Jurkat, Clone E6-1 (cell line): Measurements from ENCODE around the gene SLITRK5. TPM values are rescaled to one million over a fixed set of nuclear protein-coding genes. Genes with fewer than 3 reads are reported as not detected.

Source experiments
- DNase-seq: peaks from one replicate; pipeline ENCODE4 v3.0.0-alpha.2; 2011; ENCODE audit warnings: low read depth, low spot score
- H3K4me3 ChIP-seq: 2 replicates; pipeline ENCODE4 v1.5.1; 2011; ENCODE audit warnings: mild to moderate bottlenecking, low read length, control low read depth, moderate library complexity
- polyA plus RNA-seq: library from polyadenylated mRNA; unstranded; fragments of >200 nt; gene quantifications from one replicate; pipeline ENCODE4 v1.2.1, GENCODE V29; 2012; ENCODE audit warnings: missing spikeins; ENCODE audit not compliant: insufficient read length, insufficient read depth

SLITRK5 gene
- polyA plus RNA-seq = 0.10 TPM

GRCh38 chr13:87671031-87671752, at the start of gene SLITRK5:
SLITRK5 (plus strand) TSS chr13:87671371; CDS start chr13:87675389, 4,018 bp downstream.
- peak within 1 kb of the TSS; percentile 42 for H3K4me3 ChIP-seq

DNA sequence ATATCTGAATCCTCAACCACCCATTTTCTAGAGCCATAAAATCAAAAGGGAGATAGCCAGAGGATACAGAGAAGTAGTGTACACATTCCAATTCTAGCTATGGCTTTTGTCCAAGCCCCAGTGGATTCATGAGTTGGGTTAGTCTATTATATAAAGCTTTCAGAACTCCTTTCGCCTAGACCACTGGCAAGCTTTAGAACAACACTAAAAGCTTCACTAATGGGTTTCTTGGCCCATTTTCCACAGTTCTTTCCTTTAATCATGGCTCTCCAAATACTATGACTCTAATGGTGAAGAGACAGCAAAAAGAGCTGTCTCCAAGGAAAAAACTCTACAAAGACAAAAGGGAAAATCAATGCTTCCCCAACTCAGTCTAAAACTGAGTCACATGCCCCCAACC, 48.2 kb upstream of the SLITRK5 start:
- DNase-seq = no peak
- H3K4me3 ChIP-seq = no peak overlapping the region

More at GRCh38 chr13:87671031-87671752, at the start of gene SLITRK5:
- DNase-seq = peak; percentile 28

DNA sequence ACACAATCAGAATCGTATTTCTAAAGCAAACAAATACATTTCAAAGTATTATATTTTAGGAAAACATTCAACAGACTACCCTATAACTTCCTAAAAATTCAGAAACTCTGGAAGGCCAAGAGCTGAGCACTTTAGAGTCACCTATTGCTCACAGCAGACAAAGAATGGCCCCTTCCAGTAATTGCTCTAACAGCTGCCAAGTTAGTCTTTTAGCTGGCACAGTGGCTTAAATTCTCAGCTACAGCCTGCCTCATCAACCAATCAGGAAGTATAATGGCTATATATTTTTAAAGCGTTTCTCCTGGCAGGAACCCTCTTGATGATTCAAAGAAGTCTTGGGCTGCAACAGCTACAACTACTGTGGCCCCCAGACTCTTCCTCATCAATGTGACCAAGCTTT, 14.9 kb upstream of the SLITRK5 start:
- DNase-seq = no peak
- H3K4me3 ChIP-seq = no peak overlapping the region

- no peak overlapping the region for H3K4me3 ChIP-seq
- no peak for DNase-seq
Observed at GRCh38 chr13:87661471-87661870, 9.7 kb upstream of the SLITRK5 start.

- DNase-seq = no peak
- no peak overlapping the region for H3K4me3 ChIP-seq
Observed at GRCh38 chr13:87666831-87667230, 4.3 kb upstream of the SLITRK5 start.

- no peak for DNase-seq
- H3K4me3 ChIP-seq = no peak overlapping the region
Observed at GRCh38 chr13:87667686-87668085, 3.5 kb upstream of the SLITRK5 start.

GRCh38 chr13:87669379-87669978, 1.7 kb upstream of the SLITRK5 start:
- H3K4me3 ChIP-seq = no peak overlapping the region
- DNase-seq = peak; percentile 55

- DNase-seq = no peak
- peak overlapping the region; percentile 42 for H3K4me3 ChIP-seq
Observed at GRCh38 chr13:87671753-87672605, 808 bp downstream of the SLITRK5 start.

- DNase-seq = no peak
- no peak overlapping the region for H3K4me3 ChIP-seq
Observed at GRCh38 chr13:87674247-87674738, 3.1 kb downstream of the SLITRK5 start.

GRCh38 chr13:87675851-87676250, 4.7 kb downstream of the SLITRK5 start:
- no peak overlapping the region for H3K4me3 ChIP-seq
- DNase-seq = no peak

- H3K4me3 ChIP-seq = no peak overlapping the region
- no peak for DNase-seq
Observed at GRCh38 chr13:87676254-87677042, 5.3 kb downstream of the SLITRK5 start.

- no peak for DNase-seq
- no peak overlapping the region for H3K4me3 ChIP-seq
Observed at GRCh38 chr13:87677043-87677495, 5.9 kb downstream of the SLITRK5 start.

DNA sequence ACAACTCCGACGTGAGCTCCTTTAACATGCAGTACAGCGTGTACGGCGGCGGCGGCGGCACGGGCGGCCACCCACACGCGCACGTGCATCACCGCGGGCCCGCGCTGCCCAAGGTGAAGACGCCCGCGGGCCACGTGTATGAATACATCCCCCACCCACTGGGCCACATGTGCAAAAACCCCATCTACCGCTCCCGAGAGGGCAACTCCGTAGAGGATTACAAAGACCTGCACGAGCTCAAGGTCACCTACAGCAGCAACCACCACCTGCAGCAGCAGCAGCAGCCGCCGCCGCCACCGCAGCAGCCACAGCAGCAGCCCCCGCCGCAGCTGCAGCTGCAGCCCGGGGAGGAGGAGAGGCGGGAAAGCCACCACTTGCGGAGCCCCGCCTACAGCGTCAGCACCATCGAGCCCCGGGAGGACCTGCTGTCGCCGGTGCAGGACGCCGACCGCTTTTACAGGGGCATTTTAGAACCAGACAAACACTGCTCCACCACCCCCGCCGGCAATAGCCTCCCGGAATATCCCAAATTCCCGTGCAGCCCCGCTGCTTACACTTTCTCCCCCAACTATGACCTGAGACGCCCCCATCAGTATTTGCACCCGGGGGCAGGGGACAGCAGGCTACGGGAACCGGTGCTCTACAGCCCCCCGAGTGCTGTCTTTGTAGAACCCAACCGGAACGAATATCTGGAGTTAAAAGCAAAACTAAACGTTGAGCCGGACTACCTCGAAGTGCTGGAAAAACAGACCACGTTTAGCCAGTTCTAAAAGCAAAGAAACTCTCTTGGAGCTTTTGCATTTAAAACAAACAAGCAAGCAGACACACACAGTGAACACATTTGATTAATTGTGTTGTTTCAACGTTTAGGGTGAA, 6.6 kb downstream of the SLITRK5 start:
- H3K4me3 ChIP-seq = peak overlapping the region; percentile 5; the same call in 1 of the 2 replicates
- DNase-seq = peak; percentile 47

GRCh38 chr13:87678372-87678752, 7.2 kb downstream of the SLITRK5 start:
- DNase-seq = no peak
- no peak overlapping the region for H3K4me3 ChIP-seq

GRCh38 chr13:87680298-87680697, 9.1 kb downstream of the SLITRK5 start:
- DNase-seq = no peak

DNA sequence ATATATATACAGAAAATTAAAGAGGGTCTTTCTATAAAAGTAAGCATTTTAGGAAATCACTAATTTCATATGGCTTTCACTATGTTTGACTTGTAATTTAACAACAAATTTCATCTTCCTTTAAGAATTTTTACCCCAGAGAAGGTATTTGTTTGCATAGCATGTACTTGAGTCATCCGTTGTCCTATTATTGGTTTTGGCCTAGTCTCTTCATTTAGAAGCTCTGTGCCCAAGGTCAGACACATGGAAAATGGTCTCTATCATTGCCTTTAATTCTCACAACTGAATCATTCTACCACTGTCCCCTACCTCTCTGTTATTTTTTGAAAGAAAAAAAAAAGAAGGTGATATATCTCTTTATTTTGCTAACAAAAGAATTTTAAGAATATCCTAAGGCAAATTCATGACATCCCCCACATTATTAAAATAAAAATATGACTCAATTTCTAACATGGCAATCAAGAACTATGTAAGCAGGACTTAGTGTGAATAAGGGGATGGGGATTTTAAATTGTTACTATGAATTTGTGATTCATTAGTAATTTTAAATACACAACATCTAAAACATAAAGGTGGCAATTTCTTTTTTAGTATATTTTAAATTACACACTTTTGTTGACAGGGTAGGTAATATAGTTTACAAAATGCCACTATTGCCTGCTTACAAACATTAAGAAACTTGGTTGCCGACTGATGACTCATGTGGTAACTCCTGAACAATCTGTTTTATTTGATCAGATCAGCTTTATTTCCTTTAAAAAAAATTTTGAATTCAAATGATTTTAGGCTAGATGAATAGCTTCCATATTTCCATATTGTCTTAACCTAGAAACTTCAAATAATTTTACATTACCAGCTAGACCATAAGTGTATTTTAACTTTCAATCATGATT, 13.9 kb downstream of the SLITRK5 start:
- H3K4me3 ChIP-seq = no peak overlapping the region
- no peak for DNase-seq

More at GRCh38 chr13:87680298-87680697, 9.1 kb downstream of the SLITRK5 start:
- no peak overlapping the region for H3K4me3 ChIP-seq

GRCh38 chr13:87696458-87696857, 25.3 kb downstream of the SLITRK5 start:
- DNase-seq = no peak
- H3K4me3 ChIP-seq = no peak overlapping the region
